Inflammatory macrophage (primary cell): ENCODE data around the gene ANKRD11.

Source experiments
- DNase-seq, 2 donors: peaks; one replicate each; pipeline ENCODE4 v3.0.0-alpha.2; 2020 to 2022

ANKRD11 gene

DNA sequence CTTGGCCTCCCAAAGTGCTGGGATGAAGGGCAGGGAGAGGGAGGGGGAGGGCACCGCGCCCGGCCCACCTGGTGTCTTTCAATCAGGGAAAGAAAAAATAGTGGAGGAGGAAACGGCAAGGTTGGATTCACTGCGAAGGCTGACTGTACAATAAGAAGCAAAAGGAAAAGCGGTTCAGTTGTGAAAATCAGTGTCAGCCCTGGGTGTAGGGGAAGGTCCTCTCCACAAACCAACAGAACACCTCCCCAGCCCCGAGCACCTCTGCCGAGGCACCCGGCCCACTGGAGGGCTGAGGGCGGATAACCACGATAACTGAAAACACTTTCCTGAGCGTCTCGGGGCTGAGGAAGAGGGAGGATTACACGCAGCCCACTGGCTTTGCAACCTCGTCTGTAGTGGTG is 16.4 kb upstream of the ANKRD11 start:
- DNase-seq = no peak

DNA sequence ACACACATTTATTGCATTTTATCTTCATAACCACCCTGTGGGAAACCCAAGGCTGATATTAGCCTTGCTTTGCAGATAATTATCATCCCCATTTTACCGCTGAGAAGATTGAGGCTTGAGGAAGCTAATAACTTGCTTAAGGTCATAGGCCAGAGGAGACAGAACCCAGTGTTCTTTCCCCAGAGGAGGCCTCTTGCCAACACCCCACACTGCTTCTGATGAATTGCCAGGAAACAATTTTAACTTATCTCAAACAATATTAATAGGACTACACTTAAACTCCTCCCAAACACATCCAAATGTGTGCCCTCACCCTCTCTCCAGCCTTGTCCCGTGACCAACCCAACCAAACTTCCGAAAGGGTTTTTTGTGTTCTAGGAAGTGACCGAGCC is 15.7 kb upstream of the ANKRD11 start:
- DNase-seq = no peak

DNA sequence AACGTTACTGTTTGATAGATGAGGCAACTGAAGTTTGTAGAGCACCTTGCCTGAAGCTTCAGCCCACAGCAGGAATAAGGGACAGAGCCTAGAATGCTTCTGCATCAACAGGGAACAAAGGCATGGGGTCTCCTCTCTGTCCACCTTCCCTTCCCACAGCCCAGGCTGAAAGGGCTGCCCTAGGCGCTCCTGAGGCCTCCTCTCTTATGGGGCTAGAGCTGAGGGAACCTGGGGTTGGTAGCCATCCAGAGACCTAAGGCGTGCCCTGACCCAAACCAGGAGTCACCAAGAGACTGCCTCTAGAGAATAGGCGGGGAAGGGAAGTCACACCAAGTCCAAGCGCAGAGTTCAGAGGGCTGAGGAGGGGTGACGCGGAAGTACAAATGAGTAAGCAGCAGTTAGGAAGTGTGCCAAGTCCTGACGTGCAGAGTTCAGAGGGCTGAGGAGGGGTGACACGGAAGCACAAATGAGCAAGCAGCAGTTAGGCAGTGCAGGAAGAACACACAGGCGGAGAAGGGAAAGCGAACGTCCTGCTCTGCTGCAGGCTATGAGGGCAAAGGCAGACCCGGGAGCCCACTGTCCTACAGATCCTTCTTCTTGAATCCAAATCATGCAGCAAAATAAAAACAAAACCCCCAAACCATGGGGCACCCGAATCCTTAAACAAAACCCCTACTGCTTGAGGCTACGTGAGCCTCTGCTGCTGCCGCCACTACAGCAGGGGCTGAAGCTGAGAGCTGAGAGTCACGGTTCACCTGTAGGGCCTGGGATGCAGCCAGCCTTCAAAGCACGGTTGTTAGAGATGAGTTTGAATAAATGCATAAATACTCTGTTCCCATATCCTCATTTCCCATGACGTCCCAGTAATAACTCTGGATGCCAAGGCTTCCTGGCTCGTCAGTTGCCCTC is 15.1 kb upstream of the ANKRD11 start:
- peak; percentile 97 to 98 for DNase-seq

DNA sequence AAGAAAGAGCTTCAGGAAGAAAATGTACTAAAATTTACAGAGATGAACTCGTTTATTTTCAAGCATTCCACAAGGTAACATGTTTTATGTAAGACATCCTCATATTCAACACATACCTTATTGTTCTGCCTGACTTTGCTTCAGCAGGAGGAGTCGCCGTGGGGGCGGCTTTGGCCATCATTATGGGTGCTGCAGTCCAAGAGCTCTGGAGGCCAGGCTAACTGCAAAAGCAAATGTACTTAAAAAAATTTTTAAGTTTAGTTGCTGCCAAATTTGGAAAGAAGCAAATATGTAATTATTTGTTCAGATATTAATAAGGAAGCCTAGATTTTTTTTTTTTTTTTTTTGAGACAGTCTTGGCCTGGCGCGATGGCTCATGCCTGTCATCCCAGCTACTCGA is 13.7 kb upstream of the ANKRD11 start:
- no peak for DNase-seq

DNA sequence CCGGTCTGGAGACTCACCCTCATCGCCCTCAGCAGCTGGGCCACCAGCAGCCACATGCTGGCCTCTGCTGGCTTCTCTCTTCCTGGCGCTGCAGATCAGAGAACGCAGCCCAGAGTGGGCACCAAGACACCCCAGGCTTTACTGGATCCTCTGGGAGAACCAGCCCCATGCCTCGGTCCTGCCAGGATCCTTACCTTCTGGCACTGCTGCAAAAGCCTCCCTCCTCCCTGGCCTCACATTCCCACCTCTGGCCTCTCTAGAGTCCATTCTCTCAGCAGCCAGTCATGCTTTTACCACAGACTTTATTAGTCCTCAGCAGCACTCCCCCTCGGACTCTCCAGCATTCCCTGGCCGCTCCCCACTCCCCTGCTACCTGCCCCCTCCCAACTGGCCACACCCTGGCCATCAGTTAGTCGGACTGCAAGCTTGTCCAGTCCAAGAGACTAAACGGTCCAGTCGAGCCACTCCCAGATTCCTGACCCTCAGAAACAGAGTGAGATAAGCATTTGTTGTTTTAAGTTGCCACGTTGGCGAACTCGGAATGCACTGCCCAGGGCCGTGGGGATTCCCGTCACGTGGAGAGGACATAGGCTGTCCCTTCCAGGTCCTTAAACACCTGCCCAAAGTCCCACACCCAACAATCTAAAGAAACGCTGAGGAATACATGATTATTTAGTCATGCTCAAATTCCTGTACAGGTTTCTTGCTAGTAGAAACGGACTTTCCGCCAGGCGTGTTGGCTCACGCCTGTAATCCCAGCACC is 11.9 kb upstream of the ANKRD11 start:
- DNase-seq = no peak

DNA sequence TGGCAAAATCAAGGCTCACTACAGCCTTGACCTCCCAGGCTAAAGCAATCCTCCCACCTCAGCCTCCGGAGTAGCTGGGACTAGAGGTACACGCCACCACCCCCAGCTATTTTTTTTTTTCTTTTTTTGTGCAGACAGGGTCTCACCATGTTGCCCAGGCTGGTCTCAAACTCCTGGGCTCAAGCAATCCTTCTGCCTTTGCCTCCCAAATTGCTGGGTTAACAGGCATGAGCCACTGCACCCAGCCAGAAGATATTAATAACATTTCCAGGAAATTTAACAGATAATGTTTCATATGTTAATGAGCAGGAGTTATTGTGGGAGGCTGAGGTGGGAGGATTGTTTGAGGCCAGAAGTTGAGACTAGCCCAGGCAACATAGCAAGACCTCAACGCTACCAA is 9.4 kb upstream of the ANKRD11 start:
- no peak for DNase-seq

DNA sequence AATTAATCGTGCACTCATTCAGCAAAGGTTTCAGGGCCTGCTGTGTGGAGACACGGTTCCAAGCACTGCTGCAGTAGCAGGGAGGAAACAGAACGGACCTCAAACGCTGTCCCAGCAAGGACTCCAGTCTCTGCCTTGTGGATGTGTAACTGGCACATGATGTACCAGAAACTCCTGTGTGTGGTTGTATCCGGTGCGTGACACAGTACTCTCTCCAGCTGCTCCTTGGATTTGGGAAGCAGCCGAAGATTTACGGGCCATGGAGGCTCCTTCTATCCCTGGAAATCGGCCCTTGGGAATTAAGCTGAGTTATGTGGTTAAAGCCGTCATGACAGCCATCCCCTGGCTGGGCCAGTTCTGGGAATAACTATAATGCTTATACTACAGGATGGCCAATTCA is 8.5 kb upstream of the ANKRD11 start:
- DNase-seq = no peak

DNA sequence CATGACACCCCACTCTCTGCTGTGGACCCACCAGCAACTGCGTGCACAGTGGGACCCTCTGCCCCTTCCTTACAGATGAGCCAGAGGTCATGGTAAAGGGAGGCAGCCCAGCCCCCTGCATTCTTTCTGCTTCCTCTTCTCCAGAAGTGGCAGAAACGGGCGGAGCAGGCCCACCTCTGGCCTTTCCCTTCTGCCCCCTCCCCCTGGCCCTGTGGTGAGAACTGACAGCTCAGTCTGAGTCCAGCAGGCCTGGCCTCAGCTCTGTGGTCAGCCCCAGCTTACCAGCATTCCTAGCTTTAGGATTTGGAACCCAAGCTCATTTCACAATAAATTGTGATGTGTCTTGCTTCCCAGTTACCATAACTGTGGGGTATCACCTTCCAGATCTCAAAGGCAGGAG is 4.8 kb upstream of the ANKRD11 start:
- DNase-seq = no peak

DNA sequence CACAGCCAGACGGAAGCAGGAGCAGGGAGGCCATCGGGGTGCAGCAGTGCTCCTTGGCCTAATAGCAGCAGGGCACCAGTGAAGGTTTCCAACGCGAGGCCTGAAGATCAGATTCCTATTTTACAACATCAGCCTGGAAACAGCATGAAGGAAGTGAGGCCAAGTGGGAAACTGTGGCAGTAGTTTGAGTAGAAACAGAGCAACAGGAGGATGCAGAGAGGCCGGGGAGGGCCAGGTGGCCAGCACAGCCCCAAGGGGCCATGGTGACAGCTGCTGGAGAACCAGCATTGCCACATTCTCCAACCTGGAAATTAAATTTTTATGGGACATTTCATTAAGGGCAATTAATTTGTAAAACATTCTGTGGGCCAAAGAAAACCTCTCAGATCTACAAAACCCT is 3.4 kb upstream of the ANKRD11 start:
- DNase-seq = no peak

DNA sequence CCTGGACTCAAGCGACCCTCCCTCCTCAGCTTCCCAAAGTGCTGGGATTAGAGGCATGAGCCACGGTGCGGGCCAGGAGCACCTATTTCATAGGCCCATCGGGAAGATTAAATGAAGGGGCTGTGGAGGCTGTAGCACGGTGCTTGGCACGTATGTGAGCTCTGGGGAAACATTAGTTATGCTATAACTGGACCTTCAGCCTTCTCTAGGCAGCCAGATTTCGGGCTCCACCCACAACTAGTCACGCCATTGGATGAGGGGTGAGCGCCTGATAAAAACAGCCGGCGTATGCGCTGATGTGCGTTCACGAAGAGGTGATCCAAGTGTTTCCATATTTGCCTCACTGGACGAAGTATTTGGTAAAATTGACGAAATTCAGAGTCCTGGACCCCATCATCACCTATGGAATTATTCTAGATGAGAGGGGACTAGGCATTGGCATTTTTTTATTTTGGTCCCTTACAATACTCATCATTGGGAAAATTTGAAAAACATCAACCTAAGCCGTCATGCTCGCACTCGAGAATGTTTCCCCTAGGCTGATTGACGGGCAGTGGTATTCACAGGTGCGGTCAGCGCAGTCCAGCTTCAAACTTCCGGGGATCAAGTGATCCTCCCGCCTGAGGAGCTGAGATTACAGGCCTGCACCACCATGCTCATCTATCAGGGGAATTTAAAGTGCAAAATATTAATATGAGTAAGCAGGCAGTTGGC is 1.8 kb upstream of the ANKRD11 start:
- DNase-seq = no peak

DNA sequence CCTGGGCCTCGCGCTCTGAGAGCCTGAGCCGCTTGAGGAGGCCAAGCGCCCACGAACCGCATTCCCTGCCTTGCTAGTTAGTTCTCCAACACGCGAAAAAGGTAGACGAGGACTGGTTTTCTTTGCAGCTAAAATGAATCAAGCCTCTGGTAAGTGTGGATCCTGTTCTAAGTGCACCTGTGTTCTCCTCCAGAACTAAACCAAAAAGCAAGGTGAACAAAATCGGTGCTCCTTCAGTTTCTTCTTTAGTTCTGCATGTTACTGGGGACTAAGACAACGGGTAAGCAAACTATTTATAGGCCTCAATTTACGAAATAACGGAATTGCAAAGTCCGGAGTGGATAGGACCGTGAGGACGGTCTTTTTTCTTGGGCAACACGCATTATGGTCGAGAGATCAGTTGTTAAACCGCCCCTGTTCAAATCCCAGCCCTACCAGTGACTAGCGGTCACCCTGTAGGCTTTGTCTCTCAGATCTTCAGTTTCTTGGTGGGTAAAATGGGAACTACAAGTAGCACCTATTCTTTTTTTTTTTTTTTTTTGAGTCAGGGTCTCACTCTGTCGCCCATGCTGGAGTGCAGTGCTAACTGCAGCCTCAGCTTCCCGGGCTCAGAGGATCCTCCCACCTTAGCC is 993 bp upstream of the ANKRD11 start:
- DNase-seq = peak; percentile 56 to 75

DNA sequence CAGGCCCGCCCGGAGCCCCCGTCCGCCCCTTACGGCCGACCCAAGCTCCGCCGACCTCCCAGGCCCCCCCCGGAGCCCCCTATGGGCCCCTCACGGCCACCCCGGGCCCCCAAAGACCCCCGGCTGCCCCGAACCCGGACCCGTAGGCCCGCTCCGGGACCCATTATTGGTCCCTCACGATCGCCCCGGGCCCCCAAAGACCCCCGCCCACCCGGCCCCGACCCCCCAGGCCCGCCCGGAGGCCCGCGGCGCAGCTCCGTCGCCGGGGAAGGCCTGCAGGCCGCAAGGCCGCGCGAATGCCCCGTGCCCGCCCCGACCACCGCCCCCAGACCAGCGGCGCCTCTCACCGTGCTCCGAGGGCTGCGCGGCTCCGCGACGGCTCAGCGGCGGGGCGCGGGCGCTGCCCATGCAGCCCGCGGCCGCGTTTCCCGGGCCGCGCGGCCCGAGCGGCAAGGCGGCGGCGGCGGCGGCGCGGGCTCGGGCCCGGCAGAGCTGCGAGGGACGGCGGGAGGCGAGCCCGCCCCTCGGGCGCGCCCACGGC is 393 bp downstream of the ANKRD11 start:
- no peak for DNase-seq

DNA sequence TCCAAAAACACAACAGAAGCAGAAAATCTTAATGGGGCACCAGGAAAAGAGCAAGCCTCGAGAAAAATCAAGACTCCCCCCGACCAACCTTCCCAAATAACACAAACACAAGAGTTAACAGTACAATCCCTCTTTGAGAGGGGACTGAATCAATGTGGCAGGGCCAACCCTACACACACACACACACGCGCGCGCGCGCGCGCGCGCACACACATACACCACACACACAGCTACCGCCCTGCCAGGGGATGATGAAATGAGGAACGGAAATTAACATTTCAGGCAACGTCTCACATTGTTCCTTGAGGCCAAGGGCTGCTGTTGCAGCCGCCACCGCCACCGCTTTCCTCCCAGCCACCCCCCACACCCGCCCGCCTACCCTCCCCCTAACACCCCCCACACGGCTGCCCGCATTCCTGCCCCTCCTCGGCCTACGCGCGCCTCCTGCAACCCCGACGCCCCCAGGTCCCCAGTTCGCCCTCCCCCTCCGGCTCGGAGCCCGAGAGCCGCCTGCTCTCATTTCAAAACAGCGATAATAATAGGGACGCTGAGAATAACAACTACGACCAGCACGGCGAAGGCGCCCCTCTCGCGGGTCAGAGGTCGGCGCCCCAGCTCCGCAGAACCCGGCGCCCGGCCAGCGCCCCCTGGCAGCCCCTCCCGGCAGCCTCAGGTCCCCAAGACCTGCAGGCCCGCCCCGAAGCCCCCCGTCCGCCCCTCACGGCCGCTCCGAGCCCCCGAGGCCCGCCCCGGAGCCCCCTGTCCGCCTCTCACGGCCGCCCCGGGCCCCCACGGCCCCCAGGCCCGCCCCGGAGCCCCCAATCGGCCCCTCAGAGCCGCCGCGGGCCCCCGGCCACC is 1.1 kb downstream of the ANKRD11 start:
- peak; percentile 96 for DNase-seq

DNA sequence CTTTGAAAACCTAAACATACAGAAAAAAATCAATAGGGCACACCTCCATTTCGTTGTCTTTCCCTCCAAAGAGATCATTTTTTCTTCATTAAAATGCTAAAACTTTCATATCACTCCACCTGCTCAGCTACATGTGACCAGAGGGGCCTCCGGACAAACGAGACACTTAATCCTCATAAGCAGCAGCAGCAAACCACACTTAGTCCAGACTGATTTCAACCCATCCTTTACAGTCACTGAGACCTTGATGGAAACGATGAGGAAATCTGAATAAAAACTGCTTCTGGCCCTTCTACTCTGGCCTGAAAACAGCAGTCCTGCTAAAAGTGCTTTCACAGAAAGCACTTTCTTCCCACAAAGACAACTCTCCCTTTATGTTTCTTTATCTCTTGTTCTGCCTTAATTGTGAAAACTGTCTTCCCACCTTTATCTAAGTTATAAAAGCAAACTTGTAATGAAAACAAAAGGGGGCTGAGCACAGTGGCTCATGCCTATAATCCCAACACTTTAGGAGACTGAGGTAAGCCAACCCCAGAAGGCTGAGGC is 4.6 kb downstream of the ANKRD11 start:
- DNase-seq = no peak

DNA sequence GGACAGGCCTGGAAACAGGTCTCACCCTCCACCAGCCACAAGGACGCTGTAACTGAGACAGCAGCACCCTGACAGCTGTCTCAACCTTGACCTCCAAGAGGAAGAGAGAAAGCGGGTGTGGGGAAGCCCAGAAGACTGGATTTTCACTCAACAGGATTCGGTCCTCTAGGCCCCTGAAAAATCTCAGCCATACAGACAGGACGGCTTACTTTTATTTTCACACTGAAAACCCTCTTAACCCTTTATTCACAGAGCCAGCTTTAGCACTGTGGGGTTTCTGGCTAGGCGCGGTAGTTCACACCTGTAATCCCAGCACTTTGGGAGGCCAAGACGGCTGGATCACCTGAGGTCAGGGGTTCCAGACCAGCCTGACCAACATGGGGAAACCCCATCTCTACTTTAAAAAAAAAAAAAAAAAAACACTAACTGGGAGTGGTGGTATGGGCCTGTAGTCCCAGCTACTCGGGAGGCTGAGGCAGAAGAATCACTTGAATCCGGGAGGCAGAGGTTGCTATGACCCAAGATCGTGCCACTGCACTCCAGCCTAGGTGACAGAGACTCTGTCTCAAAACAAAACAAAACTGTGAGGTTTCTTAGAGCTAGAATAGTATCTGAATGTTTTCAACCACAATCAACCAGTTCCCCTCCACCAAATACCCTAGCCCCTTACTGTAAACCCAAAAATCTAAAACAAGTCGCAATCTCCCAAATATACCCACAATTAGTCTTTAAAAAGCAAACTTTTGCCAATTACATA is 5.3 kb downstream of the ANKRD11 start:
- peak in 1 of 2 donors; percentile 44 for DNase-seq

DNA sequence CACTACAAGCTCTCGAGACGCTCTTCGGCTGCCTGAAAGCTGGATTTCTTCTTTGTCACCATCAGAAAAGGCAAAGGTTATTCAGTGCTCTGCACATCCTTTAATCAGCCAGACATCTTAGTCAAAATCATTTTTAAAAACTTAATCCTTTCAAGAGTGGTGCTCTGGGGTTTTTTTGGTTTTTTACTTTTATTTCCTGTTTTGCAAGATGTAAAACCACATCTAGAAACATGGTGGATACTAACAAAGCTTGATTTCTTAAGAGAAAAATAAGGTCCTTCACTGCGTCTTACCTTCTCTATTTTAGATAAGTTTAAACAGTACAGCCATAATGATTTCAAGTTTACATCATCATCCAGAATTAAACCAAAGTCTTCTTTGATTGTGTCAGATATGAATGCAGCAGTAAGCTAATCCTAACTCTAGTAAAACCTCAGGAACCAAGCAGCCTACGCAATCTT is 6.3 kb downstream of the ANKRD11 start:
- peak in 1 of 2 donors; percentile 37 for DNase-seq

DNA sequence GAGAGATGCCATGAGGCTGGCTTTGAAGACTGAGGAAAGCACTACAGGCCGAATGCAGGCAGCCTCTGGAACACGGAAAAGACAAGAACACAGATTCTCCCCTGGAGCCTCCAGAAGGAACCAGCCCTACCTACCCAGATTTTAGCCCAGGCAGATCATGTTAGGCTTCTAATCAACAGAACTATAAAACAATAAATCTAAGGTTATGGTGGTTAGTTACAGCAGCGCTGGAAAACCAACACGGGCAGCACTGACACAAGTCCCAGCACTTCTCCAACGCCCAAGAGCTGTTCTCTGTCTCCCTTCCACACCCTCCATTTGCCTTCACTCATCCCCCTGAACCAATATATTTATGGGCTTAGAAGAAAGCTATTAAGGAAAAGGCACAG is 7.5 kb downstream of the ANKRD11 start:
- no peak for DNase-seq

DNA sequence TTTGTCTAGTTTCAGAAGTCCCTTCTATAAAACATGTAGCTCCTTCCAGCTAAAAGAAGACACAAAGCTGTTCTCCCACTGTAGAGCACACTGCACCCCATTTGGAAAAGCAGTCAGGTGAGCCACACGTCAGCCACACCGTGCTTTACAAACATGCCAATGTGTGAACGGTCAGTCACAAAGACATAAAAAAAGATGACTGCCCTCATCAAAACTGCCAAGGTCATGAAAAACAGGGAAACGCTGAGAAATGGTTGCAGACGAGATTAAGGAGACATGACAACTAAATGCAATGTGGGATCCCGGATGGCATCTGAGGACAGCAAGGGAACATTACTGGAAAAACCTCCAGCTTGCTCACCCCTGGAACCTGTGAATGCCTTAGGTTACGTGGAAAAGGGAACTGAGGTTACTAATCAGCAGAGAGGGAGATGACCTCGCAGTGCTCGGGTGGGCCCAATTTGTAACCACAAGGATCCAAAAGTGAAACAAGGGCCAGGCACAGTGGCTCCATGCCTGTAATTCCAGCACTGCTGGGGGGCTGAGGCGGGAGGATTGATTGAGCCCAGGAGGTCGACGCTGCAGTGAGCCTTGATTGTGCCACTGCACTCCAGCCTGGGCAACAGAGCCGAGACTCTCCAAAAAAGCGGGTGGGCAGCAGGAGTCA is 8.1 kb downstream of the ANKRD11 start:
- DNase-seq = peak in 1 of 2 donors; percentile 23

DNA sequence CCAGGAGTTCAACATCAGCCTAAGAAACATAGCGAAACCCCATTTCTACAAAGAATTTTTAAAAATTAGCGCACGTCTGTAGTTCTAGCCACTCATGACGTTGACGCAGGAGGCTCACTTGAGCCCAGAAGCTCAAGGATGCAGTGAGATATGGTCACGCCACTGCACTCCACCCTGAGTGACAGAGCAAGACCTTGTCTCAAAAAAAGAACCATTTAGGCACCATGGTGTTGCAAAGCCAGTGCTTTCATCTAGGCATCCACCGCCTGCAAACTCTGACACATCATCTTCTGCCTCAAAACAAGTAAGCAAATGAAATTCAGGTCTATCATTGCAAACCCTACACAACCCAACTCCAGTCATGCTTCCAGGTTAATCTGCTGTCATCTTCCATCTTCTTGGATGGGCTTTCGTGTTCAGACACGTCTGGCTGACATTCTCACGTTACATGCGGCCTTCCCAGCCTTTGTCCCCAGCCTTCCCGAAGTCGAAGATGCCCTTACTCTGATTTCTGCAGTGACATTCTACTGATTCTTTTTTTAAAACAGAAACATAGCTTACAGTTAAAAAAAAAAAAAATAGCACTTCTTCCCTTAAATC is 8.9 kb downstream of the ANKRD11 start:
- no peak for DNase-seq
